NCI-H748 treated with DMSO at 0.1 percent for 48 hours (cell line): ENCODE results near the gene FAIM2.
"Not testable (repeated sequence)": the region's sequence is repeated elsewhere in the genome, so short reads cannot be mapped to it uniquely, and the experiment has no call there.

Experiments used
- DNase-seq: peaks from one replicate; lab custom pipeline; 2025; lab: John Stamatoyannopoulos, UW

FAIM2 gene

DNA sequence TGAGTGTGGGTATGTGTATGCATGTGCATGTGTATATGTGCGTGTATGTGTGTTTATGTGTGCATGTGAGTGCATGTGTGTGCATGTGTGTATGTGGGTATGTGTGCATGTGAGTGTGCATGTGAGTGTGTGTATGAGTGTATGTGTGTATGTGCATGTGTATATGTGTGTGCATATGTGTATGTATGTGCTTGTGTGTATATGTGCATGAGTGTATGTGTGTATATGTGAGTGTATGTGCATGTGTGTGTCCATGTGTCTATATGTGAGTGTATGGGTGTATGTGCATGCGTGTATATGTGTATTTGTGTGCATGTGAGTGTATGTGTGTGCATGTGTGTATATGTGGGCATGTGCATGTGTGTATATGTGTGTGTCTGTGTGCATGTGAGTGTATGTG lies 25.7 kb downstream of the FAIM2 start:
- no peak for DNase-seq

GRCh38 chr12:49877066-49877465 lies 26.6 kb downstream of the FAIM2 start:
- no peak for DNase-seq

DNA sequence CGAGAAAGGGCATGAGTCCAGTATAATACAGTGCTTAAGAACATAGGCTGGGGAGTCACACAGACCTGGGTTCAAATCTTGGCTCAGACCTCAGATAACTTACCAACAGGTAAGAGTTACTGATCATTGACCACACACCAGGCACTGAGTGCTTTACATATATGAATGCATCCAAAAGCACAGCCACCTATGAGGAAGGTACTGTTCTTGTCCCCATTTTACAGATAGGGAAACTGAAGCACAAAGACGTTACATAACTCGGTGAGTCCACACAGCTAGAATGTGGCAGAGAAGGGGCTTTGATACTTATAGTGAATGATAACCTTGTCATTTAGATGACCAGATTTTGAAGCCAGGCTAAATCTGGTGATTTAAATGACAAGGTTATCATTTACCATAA lies 27.6 kb downstream of the FAIM2 start:
- DNase-seq, result no peak

GRCh38 chr12:49875115-49875720 lies 28.5 kb downstream of the FAIM2 start:
- no peak for DNase-seq

DNA sequence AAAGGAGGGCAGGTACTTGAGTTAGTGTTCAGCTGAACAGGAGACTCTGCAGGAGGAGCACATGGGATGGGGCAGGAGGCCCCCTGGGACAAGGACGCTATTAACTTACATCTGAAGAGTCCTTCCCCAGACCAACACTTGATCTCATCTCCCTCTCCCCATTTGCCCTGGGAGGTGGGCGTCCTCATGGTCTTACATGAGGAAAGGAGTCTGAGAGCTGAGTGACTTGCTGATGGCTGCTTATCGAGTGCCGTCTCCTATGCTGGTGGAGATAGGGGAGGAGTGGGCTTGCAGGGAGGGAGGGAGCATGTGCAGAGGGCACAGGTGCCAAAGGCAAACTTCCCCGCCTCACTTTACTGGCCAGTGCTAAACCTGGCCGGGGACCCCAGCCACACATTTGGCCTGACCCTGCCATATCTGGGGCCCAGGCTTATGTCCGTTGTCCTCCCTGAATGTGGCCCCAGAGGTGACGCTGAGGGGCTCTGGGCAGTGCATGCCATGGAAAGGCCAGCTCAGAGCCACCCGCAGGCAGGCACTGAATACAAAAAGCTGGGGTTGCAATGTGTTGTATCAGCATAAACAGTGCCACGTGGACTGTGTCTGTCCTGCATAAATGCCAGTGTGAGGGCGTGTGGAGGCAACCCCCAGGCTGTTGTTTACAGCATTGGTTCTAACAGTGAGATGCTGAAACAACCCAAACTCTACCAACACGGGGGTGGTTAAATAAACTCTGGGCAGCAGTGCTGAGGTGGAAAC lies 29.4 kb downstream of the FAIM2 start:
- no peak for DNase-seq

DNA sequence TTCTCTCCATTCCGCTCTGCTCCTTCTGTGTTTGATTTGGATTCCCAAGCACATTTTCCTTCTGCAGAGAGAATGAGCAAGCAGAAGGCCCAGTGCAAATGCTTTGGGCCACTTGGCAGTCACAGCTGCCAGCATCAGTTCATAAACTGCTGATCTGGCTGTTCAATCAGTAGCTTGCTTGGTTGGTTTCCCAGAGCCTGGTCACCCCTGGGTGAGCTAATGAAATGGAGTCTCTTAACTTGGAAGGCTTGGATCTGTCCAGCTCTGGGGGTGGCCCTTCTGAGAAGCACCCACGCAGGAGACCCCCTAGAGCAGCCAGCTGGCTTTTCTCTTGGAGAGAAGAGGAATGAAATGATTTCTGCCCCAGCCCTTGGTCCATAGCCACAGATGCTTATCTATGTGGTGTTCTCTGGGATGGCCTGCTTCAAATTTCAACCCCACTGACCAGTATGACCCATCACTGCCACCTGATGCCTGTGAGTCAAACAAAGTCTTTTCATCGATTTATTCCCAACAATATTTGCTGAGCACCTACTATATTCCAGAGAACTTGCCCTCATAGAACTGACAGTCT lies 30.3 kb downstream of the FAIM2 start:
- no peak for DNase-seq

- no peak for DNase-seq
Measured at GRCh38 chr12:49872781-49873181, 30.9 kb downstream of the FAIM2 start.

GRCh38 chr12:49872381-49872780 lies 31.3 kb downstream of the FAIM2 start:
- no peak for DNase-seq

GRCh38 chr12:49871811-49872251 lies 31.9 kb downstream of the FAIM2 start:
- DNase-seq, result not testable (repeated sequence)

GRCh38 chr12:49871263-49871561 lies 32.5 kb downstream of the FAIM2 start:
- DNase-seq, result no peak

DNA sequence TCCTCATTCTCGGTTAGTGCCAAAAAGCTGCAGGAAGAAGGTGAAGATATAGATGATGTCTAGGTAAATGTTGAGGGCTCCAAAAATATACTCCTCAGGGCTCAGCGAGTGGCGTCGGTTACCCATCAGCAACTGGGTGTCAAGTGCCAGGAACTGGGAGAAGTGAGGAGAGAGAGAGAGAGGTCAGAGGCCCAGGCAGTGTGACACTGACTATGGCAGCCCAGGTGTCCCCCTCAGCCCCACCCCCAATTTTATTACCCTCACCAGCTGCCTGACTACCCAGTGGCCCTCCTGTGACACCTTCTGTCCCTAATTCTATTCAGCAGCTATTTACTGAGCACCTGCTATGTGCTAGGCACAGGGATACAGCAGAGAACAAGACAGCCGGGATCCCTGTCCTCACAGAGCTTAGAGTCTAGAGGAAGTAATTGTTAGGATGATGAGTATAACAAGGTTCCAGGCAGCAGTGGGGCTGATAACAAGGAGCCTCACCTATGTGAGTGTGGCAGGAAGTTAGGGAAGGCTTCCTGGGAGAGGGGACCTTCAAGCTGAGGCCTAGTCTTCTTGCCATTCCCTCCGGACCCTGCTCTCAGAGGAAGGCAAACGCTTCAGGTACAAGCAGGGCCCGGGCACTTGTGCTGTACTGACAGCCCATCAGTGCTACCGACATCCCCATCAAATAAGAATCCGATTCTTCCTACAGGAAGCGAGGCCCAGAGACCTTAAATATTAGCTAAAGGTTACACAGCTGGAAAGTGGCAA lies 33.0 kb downstream of the FAIM2 start:
- no peak for DNase-seq

DNA sequence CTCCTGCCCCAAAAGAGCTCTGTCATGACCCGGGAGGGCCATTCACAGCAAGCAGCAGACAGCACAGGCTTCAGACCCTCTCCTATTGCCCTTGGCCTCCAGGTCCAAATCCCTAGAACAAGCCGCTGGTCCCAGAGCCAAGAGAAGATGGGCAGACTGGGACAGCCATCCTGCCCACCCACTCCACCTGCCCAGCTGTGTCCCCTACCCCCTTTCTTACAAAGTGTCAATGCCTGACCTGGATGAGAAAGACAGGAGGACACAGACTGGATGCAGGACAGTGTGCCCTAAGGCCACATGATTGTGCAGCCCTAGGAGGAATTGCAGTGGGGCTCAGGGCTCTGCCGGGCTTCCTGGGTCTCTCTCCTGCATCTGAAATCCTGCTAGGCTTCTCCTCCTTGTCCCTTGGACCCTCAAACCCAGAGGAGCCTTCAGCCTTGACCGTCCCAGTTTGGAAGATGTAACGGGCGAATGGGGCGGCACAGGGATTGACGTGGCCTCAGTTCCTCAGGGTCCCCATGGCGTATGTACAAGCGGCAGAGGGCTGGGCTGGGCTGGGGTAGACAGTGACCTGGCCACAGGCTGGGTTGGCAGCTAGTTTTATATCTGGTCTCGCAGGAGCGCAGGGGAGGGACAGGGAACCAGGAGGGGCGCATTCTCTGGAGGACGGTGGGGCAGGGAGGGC lies 33.7 kb downstream of the FAIM2 start:
- no peak for DNase-seq

- DNase-seq, result no peak
Measured at GRCh38 chr12:49868952-49869815, 34.5 kb downstream of the FAIM2 start.

DNA sequence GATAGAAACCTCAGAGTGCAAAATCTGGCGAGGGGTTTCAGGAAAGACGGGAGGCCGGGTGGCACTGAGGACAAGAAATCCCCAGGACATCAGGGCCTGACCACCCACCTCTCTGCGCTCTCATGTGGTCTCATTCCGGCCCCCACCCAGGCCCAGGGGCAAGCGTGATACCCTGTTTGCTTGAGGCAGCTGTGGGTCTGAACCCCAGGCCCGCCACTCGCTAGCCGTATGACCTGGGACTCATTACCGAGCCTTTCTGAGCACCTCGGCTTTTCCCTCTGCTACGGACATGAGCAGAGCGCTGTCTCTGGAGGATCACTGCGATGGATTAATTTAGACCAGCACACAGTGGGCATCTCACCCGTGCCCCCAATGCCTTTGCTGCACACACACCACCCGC lies 35.3 kb downstream of the FAIM2 start:
- no peak for DNase-seq

DNA sequence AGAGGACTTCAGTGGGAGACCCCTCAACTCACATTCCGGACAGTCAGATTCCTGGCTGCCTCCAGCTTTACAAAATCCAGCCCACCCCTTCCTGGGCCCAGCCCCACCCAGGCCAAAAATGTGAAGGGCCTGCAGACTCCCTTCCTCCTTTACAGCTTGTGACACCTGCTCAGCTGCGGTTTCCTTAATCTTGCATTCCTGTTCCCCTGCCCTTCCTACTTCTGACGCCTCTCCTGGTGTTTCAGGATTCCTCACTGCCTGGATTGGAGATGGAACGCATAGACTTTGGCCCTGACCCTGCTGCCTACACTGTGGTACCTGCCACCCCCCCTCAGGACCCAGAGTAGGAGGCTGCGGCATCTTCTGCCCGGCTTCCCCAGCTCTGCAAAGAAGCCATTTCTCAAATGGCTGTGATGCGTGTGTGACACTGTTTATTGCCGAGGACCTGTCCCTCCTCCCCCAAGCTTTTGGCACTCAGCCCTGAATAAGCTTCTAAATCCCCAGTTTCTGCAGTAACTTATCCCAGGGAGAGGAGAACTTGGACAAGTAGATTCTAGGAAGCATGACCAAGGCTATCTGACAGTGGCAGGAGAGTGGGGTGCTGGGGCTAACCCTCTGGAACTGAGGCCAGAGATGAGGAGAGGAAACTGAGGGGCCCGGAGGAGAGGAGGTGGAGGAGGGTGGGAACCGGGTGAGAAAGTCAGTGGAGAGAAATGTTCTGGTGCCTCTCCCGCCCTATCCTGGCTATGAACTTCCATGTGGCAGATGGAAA lies 35.9 kb downstream of the FAIM2 start:
- DNase-seq, result no peak

DNA sequence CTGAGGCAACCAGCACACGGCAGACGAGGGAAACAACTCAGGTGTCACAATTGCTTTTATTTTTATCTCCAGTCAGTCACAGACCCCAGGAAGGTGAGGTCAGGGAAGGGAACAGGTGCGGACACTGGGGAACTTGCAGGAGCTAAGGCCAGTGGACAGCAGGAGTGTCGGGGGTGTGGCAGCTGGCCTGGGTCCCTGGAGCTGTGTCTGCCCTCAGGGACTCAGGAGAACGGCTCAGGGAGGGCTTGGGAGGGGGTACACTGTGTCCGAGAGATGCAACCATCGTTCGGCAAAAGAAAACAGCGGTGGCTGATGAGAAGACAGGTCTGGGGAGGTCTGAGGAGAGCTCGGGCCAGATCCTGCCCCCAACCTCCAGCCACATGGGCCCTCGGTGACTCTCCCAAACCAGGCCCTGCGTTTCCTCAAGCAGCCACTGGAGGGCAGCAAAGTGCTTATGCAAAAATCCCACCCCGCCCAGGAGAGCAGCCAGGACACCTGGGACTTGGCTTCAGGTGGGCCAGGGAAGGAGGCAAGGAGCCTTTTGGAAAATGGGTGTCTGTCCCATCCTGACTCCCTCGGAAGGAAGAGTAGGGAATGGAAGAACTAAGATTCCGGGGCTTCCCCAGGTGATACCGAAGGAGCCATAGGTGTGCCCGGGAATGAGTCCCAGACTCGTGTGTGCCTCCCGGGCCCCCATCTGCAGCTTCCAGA lies 36.7 kb downstream of the FAIM2 start:
- peak; percentile 15 for DNase-seq

DNA sequence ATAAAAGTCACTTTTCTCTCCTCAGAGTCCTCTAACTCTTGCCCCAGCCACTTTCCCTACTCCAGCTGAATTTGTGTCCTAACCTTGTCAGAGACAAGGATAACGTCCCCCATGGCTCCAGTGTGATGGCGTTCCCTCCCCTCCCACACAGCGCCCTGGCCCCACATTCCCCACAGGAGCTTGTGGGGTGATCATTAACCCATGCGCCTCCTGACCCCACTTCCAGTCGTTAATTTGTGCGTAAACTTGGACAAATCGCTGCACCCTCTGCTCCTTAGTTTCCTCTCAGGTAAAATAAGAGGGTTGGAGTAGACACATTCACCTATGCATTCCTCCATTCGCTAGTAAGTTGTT lies 37.9 kb downstream of the FAIM2 start:
- DNase-seq, result no peak

DNA sequence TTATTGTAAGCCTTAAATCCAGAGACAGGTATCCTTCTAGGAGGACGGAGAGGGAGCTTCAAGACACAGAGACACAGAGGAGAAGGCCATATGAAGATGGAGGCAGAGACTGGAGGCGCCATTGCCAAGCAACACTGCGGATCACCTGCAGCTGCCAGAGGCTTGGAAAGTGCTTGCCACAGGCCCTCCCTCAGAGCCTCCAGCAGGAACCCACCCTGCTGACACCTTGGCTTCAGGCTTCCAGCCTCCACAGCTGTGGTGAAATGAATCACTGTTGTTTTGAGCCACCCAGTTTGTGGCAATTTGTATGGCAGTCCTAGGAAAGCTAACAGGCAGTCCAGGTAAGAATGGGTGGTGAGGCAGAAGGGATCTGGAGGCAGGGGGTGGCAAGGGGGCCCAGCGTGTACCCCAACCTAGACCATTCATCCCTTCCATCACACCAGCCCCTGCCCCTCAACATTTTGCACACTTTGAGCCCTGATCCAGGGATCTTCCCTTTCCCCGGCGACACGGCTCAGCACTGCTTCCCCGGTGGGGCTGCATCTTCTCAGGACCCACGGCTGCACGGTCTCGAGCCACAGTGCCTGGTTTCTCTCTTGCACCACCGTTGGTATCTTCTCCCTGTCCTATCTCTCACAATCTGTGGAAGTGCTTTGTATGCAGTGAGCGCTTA lies 38.5 kb downstream of the FAIM2 start:
- no peak for DNase-seq

DNA sequence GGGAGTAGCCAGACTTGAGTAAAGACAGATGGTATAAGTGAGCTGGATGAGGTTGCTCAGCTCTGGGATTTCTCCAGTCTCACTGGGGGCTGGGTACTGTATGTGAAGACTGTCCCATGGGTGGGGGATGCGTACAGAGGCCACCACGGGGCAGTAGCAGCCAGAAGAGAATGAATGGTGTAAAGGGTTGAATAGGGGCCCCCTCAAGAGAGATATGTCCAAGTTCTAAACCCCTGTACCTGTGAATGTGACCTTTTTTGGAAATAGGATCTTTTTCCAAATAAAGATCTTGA lies 39.0 kb downstream of the FAIM2 start:
- no peak for DNase-seq
